Right atrium auricular region (tissue), 2 donors: Measurements from ENCODE around the gene CBY1. TPM values are rescaled to one million over a fixed set of nuclear protein-coding genes. Genes with fewer than 3 reads are reported as not detected.

Experiments
- DNase-seq: peaks from one replicate; pipeline ENCODE4 v3.0.0-alpha.2; 2019; ENCODE audit warnings: low spot score
- H3K27ac ChIP-seq, 2 donors: fragments of 200-600 bp; sonication (generic); 1 replicate in 1 of 2; 2 replicates in 1 of 2; pipeline ENCODE4 v1.5.1; 2016 to 2019
- H3K27me3 ChIP-seq, 2 donors: fragments of 200-600 bp; sonication (generic); one replicate each; pipeline versions ENCODE4 v1.5.1 to v1.6.0; 2017 to 2019
- H3K36me3 ChIP-seq: fragments of 200-600 bp; sonication (generic); one replicate; pipeline ENCODE4 v1.5.1; 2016
- H3K4me1 ChIP-seq, 2 donors: fragments of 200-600 bp; sonication (generic); one replicate each; pipeline versions ENCODE4 v1.5.1 to v1.6.0; 2017 to 2019
- H3K4me3 ChIP-seq, 2 donors: fragments of 200-600 bp; sonication (generic); 1 replicate in 1 of 2; 2 replicates in 1 of 2; pipeline ENCODE4 v1.5.1; 2017 to 2019; ENCODE audit warnings: mild to moderate bottlenecking in 1 of 2, moderate library complexity in 1 of 2
- H3K9me3 ChIP-seq, 2 donors: fragments of 200-600 bp; sonication (generic); one replicate each; pipeline ENCODE4 v1.5.1; 2019
- CTCF ChIP-seq, 2 donors: fragments of 200-600 bp; sonication (generic); IDR thresholded peaks; one replicate each; pipeline ENCODE4 v1.5.1; 2019; ENCODE audit warnings: antibody characterized with exemption in 2 of 2
- total RNA-seq, 2 donors: library from RNA; depleted of rRNA; stranded (reverse); fragments of >200 nt; gene quantifications; one replicate each; pipeline ENCODE4 v1.1.0, GENCODE V29; 2016

The CBY1 gene
- 10 to 100 TPM; 23.0 to 27.9 TPM for total RNA-seq

- Histone ChIP-seq H3K36me3 (no peaks in the 10 kb centered on the region), H3K27me3 (no peaks in the 10 kb centered on the region), H3K27ac (peak within 1 kb of the TSS; percentile 89 to 91), H3K4me1 (peaks cover 0 to 19% of the 10 kb centered on the region in 2 donors), H3K4me3 (peak within 1 kb of the TSS; percentile 64 to 93), H3K9me3 (no peaks in the 10 kb centered on the region)
- DNase-seq: peak; percentile 91
- no peak for TF ChIP-seq CTCF (IDR thresholded peaks at IDR 0.05)
Observed at GRCh38 chr22:38656256-38657044, at the start of gene CBY1, which contains the start of gene FAM227A. Gene CBY1, plus strand, starts transcription at chr22:38656638. Its CDS starts 11,417 bp downstream, at chr22:38668055. Gene FAM227A, minus strand, starts transcription at chr22:38656392. Its CDS starts 6,224 bp downstream, at chr22:38650168.

- DNase-seq: no peak
- no peaks in the 10 kb centered on the region for H3K27me3 ChIP-seq
- H3K36me3 ChIP-seq: no peaks in the 10 kb centered on the region
- no peaks in the 10 kb centered on the region for H3K9me3 ChIP-seq
- no peak for TF ChIP-seq CTCF (IDR thresholded peaks at IDR 0.05)
- H3K4me1 ChIP-seq: no peaks in the 10 kb centered on the region
- no peak overlapping the region for H3K4me3 ChIP-seq
- no peak overlapping the region for H3K27ac ChIP-seq
Observed at GRCh38 chr22:38607680-38608079, 48.8 kb upstream of the CBY1 start.

GRCh38 chr22:38608992-38609750 is 47.3 kb upstream of the CBY1 start:
- TF ChIP-seq CTCF (IDR thresholded peaks at IDR 0.05): no peak
- no peaks in the 10 kb centered on the region for H3K27me3 ChIP-seq
- DNase-seq: no peak
- no peaks in the 10 kb centered on the region for H3K36me3 ChIP-seq
- H3K4me3 ChIP-seq: no peak overlapping the region
- no peaks in the 10 kb centered on the region for H3K9me3 ChIP-seq
- no peak overlapping the region for H3K27ac ChIP-seq
- H3K4me1 ChIP-seq: no peaks in the 10 kb centered on the region

DNA sequence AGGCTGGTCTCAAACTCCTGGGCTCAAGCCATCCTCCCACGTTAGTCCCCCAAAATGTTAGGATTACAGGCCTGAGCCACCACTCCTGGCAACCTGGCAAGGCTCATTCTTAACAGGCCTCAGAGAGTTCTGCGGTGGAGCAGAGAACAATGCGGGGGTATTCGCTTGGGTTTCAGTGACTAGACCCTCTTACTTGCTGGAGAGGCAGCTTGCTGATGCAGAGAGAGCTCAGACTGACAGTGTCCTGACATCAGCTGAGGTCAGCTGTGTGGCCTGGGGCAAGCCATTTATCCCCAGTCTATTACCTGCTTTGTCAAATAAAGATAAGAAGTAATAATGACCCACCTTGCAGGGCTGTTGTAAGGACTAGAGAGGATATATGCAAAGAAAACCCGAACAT is 46.2 kb upstream of the CBY1 start:
- DNase-seq: no peak
- no peak overlapping the region for H3K4me3 ChIP-seq
- no peaks in the 10 kb centered on the region for H3K27me3 ChIP-seq
- TF ChIP-seq CTCF (IDR thresholded peaks at IDR 0.05): no peak
- no peaks in the 10 kb centered on the region for H3K9me3 ChIP-seq
- H3K36me3 ChIP-seq: no peaks in the 10 kb centered on the region
- no peak overlapping the region for H3K27ac ChIP-seq
- no peaks in the 10 kb centered on the region for H3K4me1 ChIP-seq

DNA sequence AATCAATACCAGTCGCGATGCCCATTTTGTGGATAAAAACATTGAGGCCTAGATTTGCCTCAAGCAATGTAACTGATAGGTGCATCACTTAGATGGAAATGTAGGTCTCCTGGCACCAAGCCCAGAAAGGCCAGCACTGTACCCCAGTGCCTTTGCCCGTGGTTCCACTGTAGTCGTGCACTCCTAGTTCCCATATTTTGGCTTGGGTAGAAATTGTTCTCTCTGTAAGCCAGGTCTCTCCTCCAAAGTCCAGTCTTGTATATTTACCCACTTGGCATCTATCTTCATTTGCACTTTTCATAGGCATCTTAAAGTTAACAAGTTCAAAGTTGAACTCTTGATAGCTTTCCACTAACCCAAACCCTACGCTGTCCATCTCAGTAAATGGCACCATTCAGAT is 44.9 kb upstream of the CBY1 start:
- no peak for DNase-seq

More for the DNA sequence above, 44.9 kb upstream of the CBY1 start:
- no peak overlapping the region for H3K27ac ChIP-seq
- no peaks in the 10 kb centered on the region for H3K36me3 ChIP-seq
- H3K4me1 ChIP-seq: no peaks in the 10 kb centered on the region
- H3K9me3 ChIP-seq: no peaks in the 10 kb centered on the region
- H3K27me3 ChIP-seq: no peaks in the 10 kb centered on the region
- no peak for TF ChIP-seq CTCF (IDR thresholded peaks at IDR 0.05)
- H3K4me3 ChIP-seq: no peak overlapping the region
